NCI-H774 (cell line): ENCODE measurements around the gene RPS6KA3.
"Not testable (repeated sequence)": the region's sequence is repeated elsewhere in the genome, so short reads cannot be mapped to it uniquely, and the experiment has no call there.

Experiments used
- DNase-seq: peaks from one replicate; lab custom pipeline; 2025; lab: John Stamatoyannopoulos, UW

RPS6KA3 gene

GRCh38 chrX:20218836-20219505 lies 47.7 kb downstream of the RPS6KA3 start:
- no peak for DNase-seq

GRCh38 chrX:20217906-20218305 lies 48.8 kb downstream of the RPS6KA3 start:
- no peak for DNase-seq

- DNase-seq, result no peak
Observed at GRCh38 chrX:20217271-20217670, 49.4 kb downstream of the RPS6KA3 start.

- DNase-seq, result no peak
Observed at GRCh38 chrX:20215565-20215964, 51.1 kb downstream of the RPS6KA3 start.

- no peak for DNase-seq
Observed at GRCh38 chrX:20212486-20213089, 54.1 kb downstream of the RPS6KA3 start.

GRCh38 chrX:20211261-20211786 lies 55.4 kb downstream of the RPS6KA3 start:
- DNase-seq, result no peak

GRCh38 chrX:20205927-20206708 lies 60.6 kb downstream of the RPS6KA3 start:
- no peak for DNase-seq

GRCh38 chrX:20204351-20204750 lies 62.4 kb downstream of the RPS6KA3 start:
- no peak for DNase-seq

- no peak for DNase-seq
Observed at GRCh38 chrX:20197641-20198210, 69.0 kb downstream of the RPS6KA3 start.

- DNase-seq, result no peak
Observed at GRCh38 chrX:20189171-20189570, 77.5 kb downstream of the RPS6KA3 start.

GRCh38 chrX:20181598-20182329 lies 84.9 kb downstream of the RPS6KA3 start:
- DNase-seq, result no peak

GRCh38 chrX:20177093-20177492 lies 89.6 kb downstream of the RPS6KA3 start:
- DNase-seq, result no peak

- DNase-seq, result no peak
Observed at GRCh38 chrX:20173856-20174255, 92.9 kb downstream of the RPS6KA3 start.

GRCh38 chrX:20173313-20173712 lies 93.4 kb downstream of the RPS6KA3 start:
- DNase-seq, result no peak

- DNase-seq, result no peak
Observed at GRCh38 chrX:20171887-20172286, 94.8 kb downstream of the RPS6KA3 start.

GRCh38 chrX:20162516-20162915 lies 104.2 kb downstream of the RPS6KA3 start:
- DNase-seq, result not testable (repeated sequence)

- DNase-seq, result no peak
Observed at GRCh38 chrX:20159797-20160385, 106.8 kb downstream of the RPS6KA3 start.

- no peak for DNase-seq
Observed at GRCh38 chrX:20151689-20152088, 115.0 kb downstream of the RPS6KA3 start.

- DNase-seq, result no peak
Observed at GRCh38 chrX:20149326-20149725, 117.4 kb downstream of the RPS6KA3 start.

- no peak for DNase-seq
Observed at GRCh38 chrX:20147561-20147960, 119.1 kb downstream of the RPS6KA3 start.

- DNase-seq, result no peak
Observed at GRCh38 chrX:20144491-20144890, 122.2 kb downstream of the RPS6KA3 start.
